Upper lobe of left lung (tissue), 4 donors: ENCODE measurements around the gene GBP4.

Source experiments
- POLR2A ChIP-seq, 4 donors: fragments of 450-650 bp; IDR thresholded peaks; one replicate each; pipeline ENCODE4 v1.5.1; 2016 to 2017; ENCODE audit warnings: antibody characterized with exemption in 4 of 4, mild to moderate bottlenecking in 2 of 4
- POLR2AphosphoS5 ChIP-seq, 2 donors: sonication (generic); formaldehyde crosslinking; IDR thresholded peaks; one replicate each; pipeline ENCODE4 v1.5.1; 2017; ENCODE audit warnings: antibody characterized with exemption in 2 of 2
- TF ChIP-seq, protein P1 (sequence below), 6 experiments: fragments of 450-650 bp in 4 of 6; fragments of 200-600 bp in 2 of 6; sonication (generic) in 2 of 6; IDR thresholded peaks; one replicate each; pipeline ENCODE4 v1.5.1; 2016 to 2019; ENCODE audit warnings: antibody characterized with exemption in 6 of 6

DNA sequence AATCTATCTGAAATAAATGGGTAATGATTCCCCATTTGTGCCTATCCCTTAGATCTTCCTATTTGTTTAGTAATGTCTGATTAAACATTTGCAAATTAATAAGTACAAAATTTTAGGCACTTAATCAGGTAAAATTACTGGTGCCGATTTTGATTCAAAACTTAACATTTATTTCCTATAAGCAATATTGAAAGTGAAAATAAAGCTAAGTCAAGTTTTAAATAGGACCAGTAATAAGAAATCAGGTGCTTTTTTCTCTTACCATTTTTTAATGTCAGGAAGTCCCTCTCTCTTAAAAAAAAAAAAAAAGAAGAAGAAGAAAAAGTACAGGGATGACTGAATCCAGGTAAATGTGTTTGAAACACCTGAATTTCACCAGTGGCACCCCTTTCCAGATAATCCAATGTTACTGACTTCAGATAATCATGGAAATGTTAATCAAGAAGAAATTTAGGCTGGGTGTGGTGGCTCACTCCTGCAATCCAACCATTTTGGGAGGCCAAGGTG lies 836 bp upstream of the GBP4 start:
- TF ChIP-seq, protein P1, sequence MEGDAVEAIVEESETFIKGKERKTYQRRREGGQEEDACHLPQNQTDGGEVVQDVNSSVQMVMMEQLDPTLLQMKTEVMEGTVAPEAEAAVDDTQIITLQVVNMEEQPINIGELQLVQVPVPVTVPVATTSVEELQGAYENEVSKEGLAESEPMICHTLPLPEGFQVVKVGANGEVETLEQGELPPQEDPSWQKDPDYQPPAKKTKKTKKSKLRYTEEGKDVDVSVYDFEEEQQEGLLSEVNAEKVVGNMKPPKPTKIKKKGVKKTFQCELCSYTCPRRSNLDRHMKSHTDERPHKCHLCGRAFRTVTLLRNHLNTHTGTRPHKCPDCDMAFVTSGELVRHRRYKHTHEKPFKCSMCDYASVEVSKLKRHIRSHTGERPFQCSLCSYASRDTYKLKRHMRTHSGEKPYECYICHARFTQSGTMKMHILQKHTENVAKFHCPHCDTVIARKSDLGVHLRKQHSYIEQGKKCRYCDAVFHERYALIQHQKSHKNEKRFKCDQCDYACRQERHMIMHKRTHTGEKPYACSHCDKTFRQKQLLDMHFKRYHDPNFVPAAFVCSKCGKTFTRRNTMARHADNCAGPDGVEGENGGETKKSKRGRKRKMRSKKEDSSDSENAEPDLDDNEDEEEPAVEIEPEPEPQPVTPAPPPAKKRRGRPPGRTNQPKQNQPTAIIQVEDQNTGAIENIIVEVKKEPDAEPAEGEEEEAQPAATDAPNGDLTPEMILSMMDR (IDR thresholded peaks at IDR 0.05) = no peak
- no peak for TF ChIP-seq POLR2A (IDR thresholded peaks at IDR 0.05)
- TF ChIP-seq POLR2AphosphoS5 (IDR thresholded peaks at IDR 0.05) = no peak
